Measurements from ENCODE around the gene AACS. TPM values are rescaled to one million over a fixed set of nuclear protein-coding genes. Genes with fewer than 3 reads are reported as not detected.
"Not testable (repeated sequence)": the region's sequence is repeated elsewhere in the genome, so short reads cannot be mapped to it uniquely, and the experiment has no call there.

The AACS gene
- total and polyA plus RNA-seq, 10 donors = 5.1 to 18.9 (median 11.4) TPM

- intact Hi-C loops (cut with DNase I; ENCODE audit: low total_unique reads) = no loop called here
- Histone ChIP-seq H3K27ac (no peak overlapping the region), H3K9me3 (no peaks in the 10 kb centered on the region), H3K4me1 (no peaks in the 10 kb centered on the region), H3K27me3 (replicated peaks in 1 of 7) (no peaks in the 10 kb centered on the region), H3K36me3 (peaks cover 0 to 95% (median 15%) of the 10 kb centered on the region in 6 donors), H3K4me3 (no peak overlapping the region)
- 69 to 88% (median 84%) methylated on average over 6 of the region's 6 CpGs for WGBS, 5 donors
- DNase-seq = no peak
- no peak for TF ChIP-seq POLR2A (IDR thresholded peaks at IDR 0.05)
- no peak for TF ChIP-seq POLR2AphosphoS5 (IDR thresholded peaks at IDR 0.05)
- TF ChIP-seq CTCF (IDR thresholded peaks at IDR 0.05 in 8 of 11, conservative IDR thresholded peaks at IDR 0.05 in 3 of 11) = no peak
Observed at GRCh38 chr12:125083072-125083471, 17.8 kb downstream of the AACS start.

- H3K9me3 ChIP-seq; H3K4me3 ChIP-seq; DNase-seq; H3K27ac ChIP-seq; H3K27me3 ChIP-seq (replicated peaks in 1 of 7); intact Hi-C loops (cut with DNase I; ENCODE audit: low total_unique reads): not testable (repeated sequence)
- WGBS, 5 donors = 76 to 83% (median 80%) methylated on average over 6 of the region's 6 CpGs
- Histone ChIP-seq H3K4me1 (peaks cover 0 to 13% (median 3%) of the 10 kb centered on the region in 6 donors), H3K36me3 (peaks cover 0 to 97% (median 27%) of the 10 kb centered on the region in 6 donors)
Observed at GRCh38 chr12:125088199-125088598, 23.0 kb downstream of the AACS start.

GRCh38 chr12:125089083-125089482, 23.8 kb downstream of the AACS start:
- Histone ChIP-seq H3K27me3 (replicated peaks in 1 of 7) (no peaks in the 10 kb centered on the region), H3K4me1 (peaks cover 0 to 22% (median 3%) of the 10 kb centered on the region in 6 donors), H3K36me3 (peaks cover 0 to 98% (median 27%) of the 10 kb centered on the region in 6 donors), H3K4me3 (no peak overlapping the region), H3K9me3 (no peaks in the 10 kb centered on the region), H3K27ac (no peak overlapping the region)
- 91 to 99% (median 95%) methylated on average over 9 of the region's 9 CpGs for WGBS, 5 donors
- no peak for DNase-seq
- TF ChIP-seq POLR2A (IDR thresholded peaks at IDR 0.05) = no peak
- no peak for TF ChIP-seq CTCF (IDR thresholded peaks at IDR 0.05 in 8 of 11, conservative IDR thresholded peaks at IDR 0.05 in 3 of 11)
- TF ChIP-seq POLR2AphosphoS5 (IDR thresholded peaks at IDR 0.05) = no peak
- intact Hi-C loops (cut with DNase I; ENCODE audit: low total_unique reads) = no loop called here

GRCh38 chr12:125089626-125090025, 24.4 kb downstream of the AACS start:
- peaks cover 0 to 98% (median 27%) of the 10 kb centered on the region in 6 donors for H3K36me3 ChIP-seq
- no peak for TF ChIP-seq CTCF (IDR thresholded peaks at IDR 0.05 in 8 of 11, conservative IDR thresholded peaks at IDR 0.05 in 3 of 11)
- no peak for TF ChIP-seq POLR2A (IDR thresholded peaks at IDR 0.05)
- no peak for TF ChIP-seq POLR2AphosphoS5 (IDR thresholded peaks at IDR 0.05)
- no peak overlapping the region for H3K4me3 ChIP-seq
- no peak for DNase-seq
- intact Hi-C loops (cut with DNase I; ENCODE audit: low total_unique reads) = no loop called here
- no peak overlapping the region for H3K27ac ChIP-seq
- 95 to 100% (median 98%) methylated on average over 1 of the region's 1 CpG for WGBS, 5 donors
- no peaks in the 10 kb centered on the region for H3K9me3 ChIP-seq
- H3K27me3 ChIP-seq (replicated peaks in 1 of 7) = no peaks in the 10 kb centered on the region
- peaks cover 0 to 22% (median 3%) of the 10 kb centered on the region in 6 donors for H3K4me1 ChIP-seq

- Histone ChIP-seq H3K36me3 (peaks cover 0 to 98% (median 24%) of the 10 kb centered on the region in 6 donors), H3K27me3 (replicated peaks in 1 of 7) (no peaks in the 10 kb centered on the region), H3K27ac (no peak overlapping the region), H3K9me3 (no peaks in the 10 kb centered on the region), H3K4me1 (peaks cover 0 to 22% (median 3%) of the 10 kb centered on the region in 6 donors), H3K4me3 (no peak overlapping the region)
- intact Hi-C loops (cut with DNase I; ENCODE audit: low total_unique reads) = no loop called here
- WGBS, 5 donors = 94 to 98% (median 96%) methylated on average over 3 of the region's 3 CpGs
- DNase-seq = no peak
- TF ChIP-seq POLR2AphosphoS5 (IDR thresholded peaks at IDR 0.05) (no peak), POLR2A (IDR thresholded peaks at IDR 0.05) (no peak), CTCF (IDR thresholded peaks at IDR 0.05 in 8 of 11, conservative IDR thresholded peaks at IDR 0.05 in 3 of 11) (no peak)
Observed at GRCh38 chr12:125090437-125090836, 25.2 kb downstream of the AACS start.

All from spleen (tissue), 11 donors.